GM23338 (cell line): ENCODE data around the gene EDN2. TPM values are rescaled to one million over a fixed set of nuclear protein-coding genes. Genes with fewer than 3 reads are reported as not detected.

Experiments
- ETS1 ChIP-seq: IDR thresholded peaks from 2 replicates; pipeline ENCODE4 v1.6.1; 2016; ENCODE audit warnings: antibody characterized with exemption
- JUNB ChIP-seq: IDR thresholded peaks from one replicate; pipeline ENCODE4 v1.6.1; 2016; ENCODE audit warnings: antibody characterized with exemption; ENCODE audit not compliant: unreplicated experiment
- NANOG ChIP-seq: IDR thresholded peaks from 2 replicates; pipeline ENCODE4 v1.6.1; 2016; ENCODE audit warnings: antibody characterized with exemption, borderline replicate concordance
- POLR2AphosphoS5 ChIP-seq: IDR thresholded peaks from 2 replicates; pipeline ENCODE4 v1.6.1; 2016; ENCODE audit warnings: antibody characterized with exemption, low read depth
- REST ChIP-seq: IDR thresholded peaks from one replicate; pipeline ENCODE4 v1.6.1; 2018; ENCODE audit warnings: antibody characterized with exemption; ENCODE audit not compliant: unreplicated experiment
- ZNF331 ChIP-seq: fragments of 250-450 bp; sonication (Bioruptor Pico); IDR thresholded peaks from 2 replicates; pipeline ENCODE4 v1.5.0; 2020; ENCODE audit warnings: low read depth, mild to moderate bottlenecking, moderate library complexity
- ZNF462 ChIP-seq: fragments of 250-450 bp; sonication (Bioruptor Pico); IDR thresholded peaks from 2 replicates; pipeline ENCODE4 v1.5.0; 2020; ENCODE audit warnings: mild to moderate bottlenecking, moderate library complexity
- polyA plus RNA-seq: library from polyadenylated mRNA; unstranded; fragments of >200 nt; fragmentation: Nextera tagmentation; extraction: Ambion mirVana; gene quantifications from 2 replicates; pipeline ENCODE4 v1.2.1, GENCODE V29; 2016
- total RNA-seq: library from RNA; depleted of rRNA; stranded (reverse); fragments of >200 nt; shearing (Covaris generic); gene quantifications from 2 replicates; pipeline ENCODE4 v1.2.3, GENCODE V29; 2014

Gene EDN2
- total and polyA plus RNA-seq, 2 experiments from 2014 or later, result not detected

GRCh38 chr1:41449326-41449921 is 35.1 kb downstream of the EDN2 start (continued):
- no peak for TF ChIP-seq ZNF462 (CRISPR knock-in tag)
- no peak for TF ChIP-seq NANOG
- TF ChIP-seq JUNB, result no peak
- TF ChIP-seq POLR2AphosphoS5, result no peak
- no peak for TF ChIP-seq REST
- no peak for TF ChIP-seq ZNF331 (CRISPR knock-in tag)
- TF ChIP-seq ETS1, result no peak
